WTC11 (cell line): ENCODE measurements around the gene DUSP9. TPM values are rescaled to one million over a fixed set of nuclear protein-coding genes. Genes with fewer than 3 reads are reported as not detected.
A peak's percentile ranks its signal among the peaks of the same experiment; 100 is the strongest.

Experiments
- ATAC-seq: fragments of 200-7000 bp; cut with Tn5 transposase; 2 replicates; pipeline ENCODE4 v1.10.0; 2021; ENCODE audit warnings: mild to moderate bottlenecking, moderate library complexity
- CTCF ChIA-PET: fragments of 300-600 bp; sonication (Branson Sonifier 250); formaldehyde crosslinking; loops from one replicate; lab custom pipeline; 2021; ENCODE audit warnings: antibody characterized with exemption; lab: Charles Lee
- POLR2A ChIA-PET: fragments of 350-600 bp; sonication (Branson Sonifier 250); formaldehyde crosslinking; loops from one replicate; lab custom pipeline; 2021; ENCODE audit warnings: antibody characterized with exemption; lab: Charles Lee
- DNase-seq: peaks from one replicate; pipeline ENCODE4 v3.0.0; 2021; ENCODE audit warnings: low spot score
- H3K27ac Mint-ChIP-seq: 2 replicates; pipeline ENCODE4 v1.8.0; 2021; ENCODE audit warnings: mixed read lengths
- H3K27me3 Mint-ChIP-seq: 2 replicates; pipeline ENCODE4 v1.8.0; 2021; ENCODE audit warnings: low read depth, mild to moderate bottlenecking, moderate library complexity, mixed read lengths
- H3K36me3 Mint-ChIP-seq: 2 replicates; pipeline ENCODE4 v1.8.0; 2021; ENCODE audit warnings: mixed read lengths
- H3K4me1 Mint-ChIP-seq: 2 replicates; pipeline ENCODE4 v1.8.0; 2022; ENCODE audit warnings: mixed read lengths
- H3K4me3 Mint-ChIP-seq: 2 replicates; pipeline ENCODE4 v1.8.0; 2021; ENCODE audit warnings: mild to moderate bottlenecking, moderate library complexity, mixed read lengths
- H3K9me3 Mint-ChIP-seq: 2 replicates; pipeline ENCODE4 v1.8.0; 2021; ENCODE audit warnings: mixed read lengths
- ATF1 ChIP-seq: sonication (generic); formaldehyde crosslinking; IDR thresholded peaks from 2 replicates; pipeline ENCODE4 v1.8.1; 2023; ENCODE audit warnings: mild to moderate bottlenecking, moderate library complexity, missing genetic modification reagents
- ELF4 ChIP-seq: sonication (generic); formaldehyde crosslinking; IDR thresholded peaks from 2 replicates; pipeline ENCODE4 v1.8.1; 2022; ENCODE audit warnings: low read depth, mild to moderate bottlenecking, moderate library complexity, missing genetic modification reagents
- EMX1 ChIP-seq: fragments of 250-450 bp; sonication (Bioruptor Pico); IDR thresholded peaks from 2 replicates; pipeline ENCODE4 v1.8.0; 2021; ENCODE audit warnings: mild to moderate bottlenecking
- ETV6 ChIP-seq: sonication (generic); formaldehyde crosslinking; IDR thresholded peaks from 2 replicates; pipeline ENCODE4 v1.8.1; 2022; ENCODE audit warnings: mild to moderate bottlenecking, missing genetic modification reagents
- MLX ChIP-seq: sonication (generic); formaldehyde crosslinking; IDR thresholded peaks from 2 replicates; pipeline ENCODE4 v1.8.1; 2023; ENCODE audit warnings: mild to moderate bottlenecking, missing genetic modification reagents, moderate library complexity
- RELA ChIP-seq: sonication (generic); formaldehyde crosslinking; IDR thresholded peaks from 2 replicates; pipeline ENCODE4 v1.8.1; 2022; ENCODE audit warnings: missing genetic modification reagents, mild to moderate bottlenecking, borderline replicate concordance
- SMAD3 ChIP-seq: sonication (generic); formaldehyde crosslinking; IDR thresholded peaks from 2 replicates; pipeline ENCODE4 v1.8.0; 2022; ENCODE audit warnings: missing genetic modification reagents, mild to moderate bottlenecking, borderline replicate concordance
- ZNF121 ChIP-seq: sonication (generic); formaldehyde crosslinking; IDR thresholded peaks from 2 replicates; pipeline ENCODE4 v1.8.0; 2023; ENCODE audit warnings: missing genetic modification reagents
- ZNF138 ChIP-seq: sonication (generic); formaldehyde crosslinking; conservative IDR thresholded peaks from 2 replicates; pipeline ENCODE4 v1.8.1; 2022; ENCODE audit warnings: mild to moderate bottlenecking, moderate library complexity, missing genetic modification reagents
- ZNF512 ChIP-seq: sonication (generic); formaldehyde crosslinking; IDR thresholded peaks from 2 replicates; pipeline ENCODE4 v1.8.1; 2022; ENCODE audit warnings: missing genetic modification reagents, borderline replicate concordance
- ZSCAN18 ChIP-seq: fragments of 250-450 bp; sonication (Bioruptor Pico); IDR thresholded peaks from 2 replicates; pipeline ENCODE4 v2.1.2; 2022; ENCODE audit warnings: mild to moderate bottlenecking, moderate library complexity
- total RNA-seq: library from RNA; stranded (reverse); gene quantifications from 3 replicates; pipeline ENCODE4 v1.2.3, GENCODE V29; 2021
- TF ChIP-seq, protein P1 (sequence below): sonication (generic); formaldehyde crosslinking; IDR thresholded peaks from 2 replicates; pipeline ENCODE4 v1.8.0; 2023; ENCODE audit warnings: mild to moderate bottlenecking, missing genetic modification reagents
- TF ChIP-seq, protein P2 (sequence below): fragments of 250-450 bp; sonication (Bioruptor Pico); conservative IDR thresholded peaks from 2 replicates; pipeline ENCODE4 v1.9.0; 2021; ENCODE audit warnings: mild to moderate bottlenecking
- TF ChIP-seq, protein P3 (sequence below): fragments of 200-600 bp; IDR thresholded peaks from 2 replicates; pipeline ENCODE4 v1.8.0; 2022; ENCODE audit warnings: antibody characterized with exemption
- TF ChIP-seq, protein P4 (sequence below): sonication (generic); formaldehyde crosslinking; IDR thresholded peaks from 2 replicates; pipeline ENCODE4 v1.8.1; 2023; ENCODE audit warnings: mild to moderate bottlenecking, missing genetic modification reagents, moderate library complexity
- TF ChIP-seq, protein P5 (sequence below): sonication (generic); formaldehyde crosslinking; IDR thresholded peaks from 2 replicates; pipeline ENCODE4 v1.8.0; 2023; ENCODE audit warnings: missing genetic modification reagents
- TF ChIP-seq, protein P6 (sequence below): sonication (generic); formaldehyde crosslinking; IDR thresholded peaks from 2 replicates; pipeline ENCODE4 v1.8.1; 2022; ENCODE audit warnings: low read depth, missing genetic modification reagents, borderline replicate concordance

DUSP9 gene
- total RNA-seq, 1 experiment from 2014 or later, result 2.5 TPM

DNA sequence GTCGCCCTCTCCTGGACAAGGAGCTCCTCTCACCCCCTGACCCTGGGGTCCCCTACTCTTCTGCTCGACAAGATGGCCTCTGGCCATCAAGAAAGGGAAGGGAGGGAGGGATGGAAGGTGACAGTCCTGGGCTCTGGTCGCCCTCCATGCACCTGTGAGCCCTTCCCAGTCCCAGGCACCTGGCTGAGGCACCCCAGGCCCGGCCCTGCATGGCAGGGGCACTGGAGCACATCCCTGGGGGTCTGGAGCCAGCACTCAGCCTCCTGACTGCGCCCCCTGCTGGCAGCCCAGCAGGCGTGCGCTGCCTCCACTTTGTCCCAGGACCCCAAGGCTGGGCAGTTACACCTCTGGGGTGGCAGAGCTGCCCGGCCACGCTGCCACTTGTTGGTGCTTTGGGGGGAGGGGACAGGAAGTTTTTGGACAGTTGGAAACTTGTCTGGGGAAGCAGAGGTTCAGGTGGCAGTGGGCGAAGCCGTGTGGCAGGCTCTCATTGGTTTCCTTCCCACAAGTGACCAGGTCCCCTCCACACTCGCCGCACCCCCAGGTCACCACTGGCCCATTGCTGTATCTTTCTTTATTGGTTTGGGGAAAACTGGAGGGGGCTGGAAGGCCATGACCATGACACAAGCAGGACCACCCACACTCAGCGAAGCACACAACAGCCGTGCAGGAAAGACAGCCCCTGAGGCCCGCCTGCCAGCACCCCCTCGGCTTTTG lies 22.3 kb downstream of the DUSP9 start:
- ChIA-PET POLR2A (interaction anchor here (2.0 kb wide), 1 partner anchor 16 kb away, joined by 7 read pairs; no protein-coding TSS in a partner anchor), CTCF (interaction anchor here (0.5 to 7.7 kb wide), 57 partner anchors 9 to 728 kb away, joined by 3 to 153 read pairs (median 4); partner anchors contain the start of genes ATP2B3, BCAP31, CCNQ and DUSP9)
- Mint-ChIP-seq H3K4me3 (no peak overlapping the region), H3K27ac (no peak overlapping the region), H3K36me3 (no peaks in the 10 kb centered on the region), H3K4me1 (peaks cover 6% of the 10 kb centered on the region), H3K9me3 (no peaks in the 10 kb centered on the region), H3K27me3 (peaks cover 32% of the 10 kb centered on the region)
- ATAC-seq (peak; percentile 47), DNase-seq (no peak)
- TF ChIP-seq, protein P1, sequence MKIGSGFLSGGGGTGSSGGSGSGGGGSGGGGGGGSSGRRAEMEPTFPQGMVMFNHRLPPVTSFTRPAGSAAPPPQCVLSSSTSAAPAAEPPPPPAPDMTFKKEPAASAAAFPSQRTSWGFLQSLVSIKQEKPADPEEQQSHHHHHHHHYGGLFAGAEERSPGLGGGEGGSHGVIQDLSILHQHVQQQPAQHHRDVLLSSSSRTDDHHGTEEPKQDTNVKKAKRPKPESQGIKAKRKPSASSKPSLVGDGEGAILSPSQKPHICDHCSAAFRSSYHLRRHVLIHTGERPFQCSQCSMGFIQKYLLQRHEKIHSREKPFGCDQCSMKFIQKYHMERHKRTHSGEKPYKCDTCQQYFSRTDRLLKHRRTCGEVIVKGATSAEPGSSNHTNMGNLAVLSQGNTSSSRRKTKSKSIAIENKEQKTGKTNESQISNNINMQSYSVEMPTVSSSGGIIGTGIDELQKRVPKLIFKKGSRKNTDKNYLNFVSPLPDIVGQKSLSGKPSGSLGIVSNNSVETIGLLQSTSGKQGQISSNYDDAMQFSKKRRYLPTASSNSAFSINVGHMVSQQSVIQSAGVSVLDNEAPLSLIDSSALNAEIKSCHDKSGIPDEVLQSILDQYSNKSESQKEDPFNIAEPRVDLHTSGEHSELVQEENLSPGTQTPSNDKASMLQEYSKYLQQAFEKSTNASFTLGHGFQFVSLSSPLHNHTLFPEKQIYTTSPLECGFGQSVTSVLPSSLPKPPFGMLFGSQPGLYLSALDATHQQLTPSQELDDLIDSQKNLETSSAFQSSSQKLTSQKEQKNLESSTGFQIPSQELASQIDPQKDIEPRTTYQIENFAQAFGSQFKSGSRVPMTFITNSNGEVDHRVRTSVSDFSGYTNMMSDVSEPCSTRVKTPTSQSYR (CRISPR knock-in tag), result no peak
- TF ChIP-seq, protein P2, sequence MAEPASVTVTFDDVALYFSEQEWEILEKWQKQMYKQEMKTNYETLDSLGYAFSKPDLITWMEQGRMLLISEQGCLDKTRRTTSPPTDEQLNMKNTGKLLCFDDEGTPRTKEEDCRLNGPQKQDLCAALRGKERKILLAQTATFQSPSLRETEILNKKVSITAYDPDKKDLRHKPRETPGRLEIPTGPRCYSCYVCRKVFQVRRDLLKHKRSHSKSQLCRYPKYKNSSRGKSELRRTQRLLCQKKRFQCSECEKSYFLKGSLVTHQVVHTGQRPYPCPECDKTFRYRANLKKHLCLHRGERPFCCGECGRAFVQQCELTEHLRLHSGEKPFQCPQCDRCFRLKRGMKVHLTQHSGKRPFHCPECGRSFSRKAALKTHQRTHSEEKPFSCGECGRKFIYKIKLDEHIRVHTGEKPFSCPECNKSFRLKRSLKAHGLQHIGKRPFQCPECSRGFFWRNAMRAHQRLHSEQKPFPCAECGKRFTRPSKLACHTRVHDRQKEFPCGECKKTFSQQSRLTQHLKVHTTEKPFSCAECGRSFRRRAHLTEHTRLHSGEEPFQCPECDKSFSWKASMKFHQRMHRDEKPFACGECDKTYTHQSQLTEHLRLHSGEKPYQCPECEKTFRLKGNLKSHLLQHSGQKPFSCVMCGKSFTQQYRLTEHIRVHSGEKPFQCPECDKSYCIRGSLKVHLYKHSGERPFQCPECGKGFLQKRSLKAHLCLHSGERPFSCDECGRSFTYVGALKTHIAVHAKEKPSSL (CRISPR knock-in tag), result no peak
- TF ChIP-seq, protein P3, sequence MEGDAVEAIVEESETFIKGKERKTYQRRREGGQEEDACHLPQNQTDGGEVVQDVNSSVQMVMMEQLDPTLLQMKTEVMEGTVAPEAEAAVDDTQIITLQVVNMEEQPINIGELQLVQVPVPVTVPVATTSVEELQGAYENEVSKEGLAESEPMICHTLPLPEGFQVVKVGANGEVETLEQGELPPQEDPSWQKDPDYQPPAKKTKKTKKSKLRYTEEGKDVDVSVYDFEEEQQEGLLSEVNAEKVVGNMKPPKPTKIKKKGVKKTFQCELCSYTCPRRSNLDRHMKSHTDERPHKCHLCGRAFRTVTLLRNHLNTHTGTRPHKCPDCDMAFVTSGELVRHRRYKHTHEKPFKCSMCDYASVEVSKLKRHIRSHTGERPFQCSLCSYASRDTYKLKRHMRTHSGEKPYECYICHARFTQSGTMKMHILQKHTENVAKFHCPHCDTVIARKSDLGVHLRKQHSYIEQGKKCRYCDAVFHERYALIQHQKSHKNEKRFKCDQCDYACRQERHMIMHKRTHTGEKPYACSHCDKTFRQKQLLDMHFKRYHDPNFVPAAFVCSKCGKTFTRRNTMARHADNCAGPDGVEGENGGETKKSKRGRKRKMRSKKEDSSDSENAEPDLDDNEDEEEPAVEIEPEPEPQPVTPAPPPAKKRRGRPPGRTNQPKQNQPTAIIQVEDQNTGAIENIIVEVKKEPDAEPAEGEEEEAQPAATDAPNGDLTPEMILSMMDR, result peak; percentile 88

GRCh38 chrX:153669901-153670731 lies 23.1 kb downstream of the DUSP9 start:
- POLR2A ChIA-PET, result interaction anchor here (2.0 kb wide), 1 partner anchor 15 kb away, joined by 7 read pairs; no protein-coding TSS in a partner anchor
- H3K36me3 Mint-ChIP-seq, result no peaks in the 10 kb centered on the region
- H3K27me3 Mint-ChIP-seq, result peaks cover 32% of the 10 kb centered on the region
- CTCF ChIA-PET, result interaction anchor here (0.5 to 7.7 kb wide), 28 partner anchors 13 to 227 kb away, joined by 3 to 153 read pairs (median 9); partner anchors contain the start of genes ATP2B3, CCNQ, DUSP9 and SLC6A8
- no peak for DNase-seq
- no peak overlapping the region for H3K4me3 Mint-ChIP-seq
- H3K9me3 Mint-ChIP-seq, result no peaks in the 10 kb centered on the region
- H3K4me1 Mint-ChIP-seq, result peaks cover 9% of the 10 kb centered on the region
- no peak overlapping the region for H3K27ac Mint-ChIP-seq
- ATAC-seq, result no peak
- TF ChIP-seq, protein P4, sequence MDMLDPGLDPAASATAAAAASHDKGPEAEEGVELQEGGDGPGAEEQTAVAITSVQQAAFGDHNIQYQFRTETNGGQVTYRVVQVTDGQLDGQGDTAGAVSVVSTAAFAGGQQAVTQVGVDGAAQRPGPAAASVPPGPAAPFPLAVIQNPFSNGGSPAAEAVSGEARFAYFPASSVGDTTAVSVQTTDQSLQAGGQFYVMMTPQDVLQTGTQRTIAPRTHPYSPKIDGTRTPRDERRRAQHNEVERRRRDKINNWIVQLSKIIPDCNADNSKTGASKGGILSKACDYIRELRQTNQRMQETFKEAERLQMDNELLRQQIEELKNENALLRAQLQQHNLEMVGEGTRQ (CRISPR knock-in tag), result no peak
- no peak for TF ChIP-seq EMX1 (CRISPR knock-in tag)
- no peak for TF ChIP-seq SMAD3 (CRISPR knock-in tag)
- no peak for TF ChIP-seq ZNF512
- TF ChIP-seq ELF4 (CRISPR knock-in tag), result no peak
- no peak for TF ChIP-seq MLX (CRISPR knock-in tag)
- TF ChIP-seq RELA (CRISPR knock-in tag), result no peak
- no peak for TF ChIP-seq ZNF138 (CRISPR knock-in tag)
- no peak for TF ChIP-seq ATF1
- TF ChIP-seq ZNF121, result no peak
- TF ChIP-seq, protein P5, sequence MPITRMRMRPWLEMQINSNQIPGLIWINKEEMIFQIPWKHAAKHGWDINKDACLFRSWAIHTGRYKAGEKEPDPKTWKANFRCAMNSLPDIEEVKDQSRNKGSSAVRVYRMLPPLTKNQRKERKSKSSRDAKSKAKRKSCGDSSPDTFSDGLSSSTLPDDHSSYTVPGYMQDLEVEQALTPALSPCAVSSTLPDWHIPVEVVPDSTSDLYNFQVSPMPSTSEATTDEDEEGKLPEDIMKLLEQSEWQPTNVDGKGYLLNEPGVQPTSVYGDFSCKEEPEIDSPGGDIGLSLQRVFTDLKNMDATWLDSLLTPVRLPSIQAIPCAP, result no peak
- TF ChIP-seq, protein P6, sequence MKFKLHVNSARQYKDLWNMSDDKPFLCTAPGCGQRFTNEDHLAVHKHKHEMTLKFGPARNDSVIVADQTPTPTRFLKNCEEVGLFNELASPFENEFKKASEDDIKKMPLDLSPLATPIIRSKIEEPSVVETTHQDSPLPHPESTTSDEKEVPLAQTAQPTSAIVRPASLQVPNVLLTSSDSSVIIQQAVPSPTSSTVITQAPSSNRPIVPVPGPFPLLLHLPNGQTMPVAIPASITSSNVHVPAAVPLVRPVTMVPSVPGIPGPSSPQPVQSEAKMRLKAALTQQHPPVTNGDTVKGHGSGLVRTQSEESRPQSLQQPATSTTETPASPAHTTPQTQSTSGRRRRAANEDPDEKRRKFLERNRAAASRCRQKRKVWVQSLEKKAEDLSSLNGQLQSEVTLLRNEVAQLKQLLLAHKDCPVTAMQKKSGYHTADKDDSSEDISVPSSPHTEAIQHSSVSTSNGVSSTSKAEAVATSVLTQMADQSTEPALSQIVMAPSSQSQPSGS (CRISPR knock-in tag), result no peak
- no peak for TF ChIP-seq ETV6
- no peak for TF ChIP-seq ZSCAN18 (CRISPR knock-in tag)
